HG02840 (cell line): ENCODE data around the gene SLC38A3.
"Not testable (repeated sequence)": the region's sequence is repeated elsewhere in the genome, so short reads cannot be mapped to it uniquely, and the experiment has no call there.

Experiments
- ATAC-seq: cut with Tn5 transposase; IDR thresholded peaks from one replicate; pipeline ENCODE4 v1.9.1; 2021; ENCODE audit warnings: mild to moderate bottlenecking, moderate library complexity, moderate number of reproducible peaks; ENCODE audit not compliant: unreplicated experiment, low FRiP score

The SLC38A3 gene

GRCh38 chr3:50245251-50245745 is 40.2 kb downstream of the SLC38A3 start:
- no peak for ATAC-seq

- ATAC-seq = peak; percentile 57
Observed at GRCh38 chr3:50245831-50246516, 40.9 kb downstream of the SLC38A3 start.

DNA sequence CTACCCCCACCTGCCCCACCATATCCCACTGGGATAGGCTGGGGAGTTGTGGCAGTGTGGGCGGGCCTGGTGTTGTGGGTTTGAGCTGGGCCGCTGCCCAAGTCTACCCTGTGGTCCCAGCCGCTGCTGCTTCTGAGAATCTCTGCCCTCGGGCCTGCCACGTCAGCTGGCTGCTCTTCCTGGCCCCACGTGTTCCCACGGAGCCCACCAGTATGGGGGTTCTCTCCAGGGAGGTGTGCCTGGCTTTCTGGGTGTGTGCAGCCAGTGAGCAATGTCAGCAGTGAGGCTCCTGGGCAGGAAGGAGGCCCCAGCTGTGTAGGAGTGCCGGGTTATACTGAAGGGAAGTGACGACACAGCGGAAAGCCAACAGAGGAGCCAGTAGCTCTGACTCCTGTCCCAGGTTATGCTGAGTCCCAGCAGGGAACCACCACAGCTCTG is 41.5 kb downstream of the SLC38A3 start:
- ATAC-seq = peak; percentile 34

GRCh38 chr3:50248387-50248786 is 43.3 kb downstream of the SLC38A3 start:
- no peak for ATAC-seq

DNA sequence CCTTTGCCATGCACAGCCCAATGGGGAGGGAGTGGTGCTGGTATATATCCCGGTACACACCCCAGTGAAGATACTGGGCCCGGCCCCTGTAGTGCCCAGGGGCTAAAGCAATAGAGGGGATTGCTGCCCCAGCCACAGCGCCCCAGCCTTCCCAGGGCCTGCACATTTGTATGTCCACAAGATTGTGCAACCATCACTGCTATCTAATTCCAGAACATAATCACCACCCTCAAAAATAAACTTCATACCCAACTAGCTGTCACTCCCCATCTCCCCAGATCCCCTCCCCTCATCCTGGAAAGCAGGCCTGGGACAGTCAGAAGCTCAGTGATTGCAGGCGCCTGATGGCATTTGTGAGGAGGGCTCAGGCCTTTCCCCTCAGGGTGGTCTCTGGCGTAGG is 44.4 kb downstream of the SLC38A3 start:
- ATAC-seq = no peak

GRCh38 chr3:50250514-50250913 is 45.4 kb downstream of the SLC38A3 start:
- no peak for ATAC-seq

- no peak for ATAC-seq
Observed at GRCh38 chr3:50251220-50251619, 46.1 kb downstream of the SLC38A3 start.

- ATAC-seq = no peak
Observed at GRCh38 chr3:50254577-50255250, 49.6 kb downstream of the SLC38A3 start.

GRCh38 chr3:50255251-50255615 is 50.2 kb downstream of the SLC38A3 start:
- no peak for ATAC-seq

DNA sequence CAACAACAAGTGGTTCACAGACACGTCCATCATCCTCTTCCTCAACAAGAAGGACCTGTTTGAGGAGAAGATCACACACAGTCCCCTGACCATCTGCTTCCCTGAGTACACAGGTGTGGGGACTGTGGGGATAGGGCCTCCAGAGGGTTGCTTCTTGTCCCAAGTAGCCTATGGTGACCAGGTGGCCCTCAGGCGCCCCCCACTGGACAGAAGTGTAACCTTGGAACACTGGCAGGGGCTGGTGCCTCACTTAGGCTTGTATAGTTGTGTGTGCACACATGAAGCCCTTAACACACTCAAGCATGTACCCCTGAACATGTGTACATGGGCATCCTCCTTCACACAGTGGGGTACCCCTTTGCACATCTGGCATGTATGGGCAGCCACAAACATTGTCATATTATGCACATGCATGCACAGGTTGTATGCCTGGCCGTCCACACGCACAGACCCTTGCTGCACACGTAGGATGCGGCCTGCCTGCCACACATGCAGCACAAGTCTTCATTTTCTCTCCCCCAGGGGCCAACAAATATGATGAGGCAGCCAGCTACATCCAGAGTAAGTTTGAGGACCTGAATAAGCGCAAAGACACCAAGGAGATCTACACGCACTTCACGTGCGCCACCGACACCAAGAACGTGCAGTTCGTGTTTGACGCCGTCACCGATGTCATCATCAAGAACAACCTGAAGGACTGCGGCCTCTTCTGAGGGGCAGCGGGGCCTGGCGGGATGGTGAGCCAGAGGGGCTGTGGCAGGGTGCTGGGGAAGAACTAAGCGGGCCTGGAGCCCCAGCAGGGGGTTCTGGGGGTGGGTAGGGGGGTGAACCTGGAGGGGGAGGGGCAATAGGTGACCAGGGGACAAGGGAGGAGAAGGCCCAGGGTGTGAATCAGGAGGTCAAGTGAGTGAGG is 52.2 kb downstream of the SLC38A3 start:
- no peak for ATAC-seq

GRCh38 chr3:50258029-50258680 is 53.1 kb downstream of the SLC38A3 start:
- no peak for ATAC-seq

- no peak for ATAC-seq
Observed at GRCh38 chr3:50258979-50259378, 53.9 kb downstream of the SLC38A3 start.

GRCh38 chr3:50259432-50260026 is 54.5 kb downstream of the SLC38A3 start:
- ATAC-seq = peak; percentile 36

DNA sequence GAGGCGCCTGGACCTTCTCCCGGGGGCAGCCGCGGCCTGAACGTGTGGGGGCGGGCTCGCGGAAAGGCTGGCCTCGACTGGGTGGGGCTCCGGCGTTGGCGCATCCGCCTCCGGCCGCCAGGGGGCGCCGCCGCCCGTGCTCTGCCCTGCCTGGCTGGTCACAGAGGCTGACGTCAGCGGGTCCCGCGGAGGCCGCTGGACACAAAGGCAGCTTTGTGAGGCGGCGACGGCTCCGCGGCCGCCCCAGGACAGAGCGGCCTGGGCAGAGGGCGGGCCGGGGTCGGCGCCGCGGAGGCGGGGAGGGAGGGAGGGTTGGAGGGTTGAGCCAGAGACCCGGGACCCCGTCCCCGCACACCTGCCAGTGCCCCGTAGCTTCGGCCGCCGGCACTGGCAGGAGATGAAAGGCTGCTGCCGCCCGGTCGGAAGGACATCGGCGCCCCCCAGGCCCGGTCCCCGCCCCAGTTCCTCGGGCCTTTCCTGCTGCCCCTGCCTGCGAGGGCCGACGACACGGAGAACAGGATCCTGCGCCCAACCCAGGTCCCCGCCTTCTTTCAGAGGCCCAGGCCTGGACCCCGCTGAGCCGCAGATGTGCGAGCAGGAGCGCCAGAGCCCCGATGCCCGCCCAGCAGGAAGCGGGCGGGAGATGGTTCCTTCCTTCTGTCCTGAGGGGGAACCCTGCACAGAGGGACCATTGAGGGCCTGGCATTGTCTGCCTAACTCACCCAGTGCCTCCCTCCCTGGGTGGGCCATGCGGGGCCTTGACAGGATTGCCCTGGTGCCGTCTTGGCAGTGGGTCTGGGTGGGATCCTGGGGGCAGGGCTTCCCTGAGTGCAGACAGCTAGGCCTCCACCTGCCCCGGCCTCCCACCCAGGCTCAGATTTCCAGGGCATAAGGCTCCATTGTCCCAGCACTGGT is 55.2 kb downstream of the SLC38A3 start:
- ATAC-seq = peak; percentile 66

DNA sequence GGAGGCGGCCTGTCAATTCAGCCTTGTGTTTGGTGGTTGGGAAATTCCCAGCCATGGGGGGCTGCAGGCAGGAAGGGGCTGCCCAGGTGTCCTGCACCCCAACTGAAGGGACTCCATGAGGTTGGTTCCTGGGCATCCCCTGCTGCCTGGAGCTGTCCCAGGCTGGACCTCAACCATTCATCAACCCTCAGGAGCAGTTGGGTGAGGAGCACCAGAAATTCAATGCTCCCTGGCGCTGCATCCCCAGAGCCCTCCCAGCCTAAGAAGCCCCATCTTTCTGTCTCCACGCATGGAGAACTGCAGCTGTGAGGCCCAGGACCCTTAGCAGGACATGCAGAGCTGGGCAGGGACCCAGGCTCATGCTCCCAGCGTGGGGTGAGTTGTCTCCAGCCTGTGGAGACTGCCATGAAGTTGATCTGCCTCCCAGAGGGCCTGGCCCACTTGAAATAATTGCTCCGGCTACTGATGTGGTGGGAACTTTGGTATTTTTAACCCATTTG is 55.9 kb downstream of the SLC38A3 start:
- ATAC-seq = no peak

DNA sequence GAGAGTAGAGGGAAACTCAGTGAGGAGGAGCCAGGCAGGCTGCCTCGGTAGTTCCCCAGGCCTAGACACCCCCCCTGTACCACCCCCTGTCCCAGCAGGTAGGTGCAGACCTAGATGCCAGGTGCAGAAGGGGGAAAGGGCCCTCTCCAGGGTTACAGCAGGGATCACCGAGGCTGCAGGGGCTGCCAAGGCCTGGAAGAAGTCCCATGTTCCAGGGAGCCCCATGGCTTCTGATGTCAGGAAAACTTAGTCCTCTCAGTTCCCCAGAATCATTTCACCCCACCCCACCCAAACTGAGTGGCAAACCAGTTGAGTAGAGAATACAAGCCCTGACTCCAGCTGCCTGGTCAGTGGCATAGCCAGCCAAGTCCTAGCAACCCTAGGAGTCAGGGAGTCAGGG is 56.4 kb downstream of the SLC38A3 start:
- no peak for ATAC-seq

DNA sequence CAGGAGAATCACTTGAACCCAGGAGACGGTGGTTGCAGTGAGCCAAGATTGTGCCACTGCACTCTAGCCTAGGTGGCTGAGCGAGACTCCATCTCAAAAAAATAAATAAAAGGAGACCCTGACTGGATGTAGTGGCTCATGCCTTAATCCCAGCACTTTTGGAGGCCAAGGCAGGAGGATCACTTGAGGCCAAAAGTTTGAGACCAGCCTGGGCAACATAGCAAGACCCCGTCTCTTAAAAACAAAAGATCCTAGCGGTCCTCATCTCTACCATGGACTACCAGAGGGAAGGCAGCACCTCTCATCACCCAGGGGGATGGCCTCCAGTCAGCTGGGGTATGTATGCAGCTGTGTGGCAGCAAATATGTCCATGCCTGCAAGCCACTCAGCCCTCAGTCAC is 57.1 kb downstream of the SLC38A3 start:
- not testable (repeated sequence) for ATAC-seq

DNA sequence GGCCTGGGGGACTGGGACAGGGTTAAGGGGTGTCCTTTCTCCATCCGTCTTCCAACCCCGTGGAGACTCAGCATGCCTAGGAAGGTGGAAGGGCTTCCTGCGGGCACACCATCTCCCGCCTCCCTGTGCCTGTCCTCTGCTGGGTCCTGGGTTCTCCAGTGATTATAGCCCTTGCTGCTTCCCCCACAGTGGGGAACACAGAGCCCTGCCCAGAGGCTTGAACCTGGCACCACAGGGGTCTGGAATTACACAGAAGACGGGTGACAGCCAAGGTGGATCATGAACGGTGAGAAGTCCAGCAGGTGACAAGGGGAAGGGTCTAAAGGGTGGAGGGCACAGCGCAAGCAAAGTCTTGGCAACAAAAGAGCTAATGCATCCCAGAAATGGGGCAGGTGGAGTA is 57.7 kb downstream of the SLC38A3 start:
- ATAC-seq = no peak
